Measurements from ENCODE around the gene ZFP14.

DNA sequence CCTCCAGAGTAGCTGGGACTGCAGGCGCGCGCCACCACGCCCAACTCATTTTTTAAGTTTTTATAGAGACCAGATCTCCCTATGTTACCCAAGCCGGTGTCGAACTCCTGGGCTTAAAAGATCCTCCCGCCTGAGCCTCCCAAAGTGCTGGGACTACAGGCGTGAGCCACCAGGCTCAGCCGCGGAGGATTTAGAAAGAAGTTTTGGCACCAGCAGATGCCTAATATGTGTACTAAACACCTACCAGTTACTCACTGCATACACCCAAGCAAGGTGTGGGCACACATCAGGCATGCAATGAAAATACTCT is 464 bp upstream of the ZFP14 start:
- TF ChIP-seq, protein P1, sequence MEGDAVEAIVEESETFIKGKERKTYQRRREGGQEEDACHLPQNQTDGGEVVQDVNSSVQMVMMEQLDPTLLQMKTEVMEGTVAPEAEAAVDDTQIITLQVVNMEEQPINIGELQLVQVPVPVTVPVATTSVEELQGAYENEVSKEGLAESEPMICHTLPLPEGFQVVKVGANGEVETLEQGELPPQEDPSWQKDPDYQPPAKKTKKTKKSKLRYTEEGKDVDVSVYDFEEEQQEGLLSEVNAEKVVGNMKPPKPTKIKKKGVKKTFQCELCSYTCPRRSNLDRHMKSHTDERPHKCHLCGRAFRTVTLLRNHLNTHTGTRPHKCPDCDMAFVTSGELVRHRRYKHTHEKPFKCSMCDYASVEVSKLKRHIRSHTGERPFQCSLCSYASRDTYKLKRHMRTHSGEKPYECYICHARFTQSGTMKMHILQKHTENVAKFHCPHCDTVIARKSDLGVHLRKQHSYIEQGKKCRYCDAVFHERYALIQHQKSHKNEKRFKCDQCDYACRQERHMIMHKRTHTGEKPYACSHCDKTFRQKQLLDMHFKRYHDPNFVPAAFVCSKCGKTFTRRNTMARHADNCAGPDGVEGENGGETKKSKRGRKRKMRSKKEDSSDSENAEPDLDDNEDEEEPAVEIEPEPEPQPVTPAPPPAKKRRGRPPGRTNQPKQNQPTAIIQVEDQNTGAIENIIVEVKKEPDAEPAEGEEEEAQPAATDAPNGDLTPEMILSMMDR (IDR thresholded peaks at IDR 0.05) = no peak
- TF ChIP-seq EP300 (IDR thresholded peaks at IDR 0.05) (no peak), POLR2A (IDR thresholded peaks at IDR 0.05) (no peak)
